ENCODE measurements around the gene CLDN5. TPM values are rescaled to one million over a fixed set of nuclear protein-coding genes. Genes with fewer than 3 reads are reported as not detected.
A peak's percentile ranks its signal among the peaks of the same experiment; 100 is the strongest.

Gene CLDN5, protein sequence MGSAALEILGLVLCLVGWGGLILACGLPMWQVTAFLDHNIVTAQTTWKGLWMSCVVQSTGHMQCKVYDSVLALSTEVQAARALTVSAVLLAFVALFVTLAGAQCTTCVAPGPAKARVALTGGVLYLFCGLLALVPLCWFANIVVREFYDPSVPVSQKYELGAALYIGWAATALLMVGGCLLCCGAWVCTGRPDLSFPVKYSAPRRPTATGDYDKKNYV
- 0.08 TPM for polyA plus RNA-seq (2013, experiment 1 of 2; ENCODE audit: insufficient read length)
- polyA plus RNA-seq (2013, experiment 2 of 2; ENCODE audit: insufficient read length), result not detected

DNA sequence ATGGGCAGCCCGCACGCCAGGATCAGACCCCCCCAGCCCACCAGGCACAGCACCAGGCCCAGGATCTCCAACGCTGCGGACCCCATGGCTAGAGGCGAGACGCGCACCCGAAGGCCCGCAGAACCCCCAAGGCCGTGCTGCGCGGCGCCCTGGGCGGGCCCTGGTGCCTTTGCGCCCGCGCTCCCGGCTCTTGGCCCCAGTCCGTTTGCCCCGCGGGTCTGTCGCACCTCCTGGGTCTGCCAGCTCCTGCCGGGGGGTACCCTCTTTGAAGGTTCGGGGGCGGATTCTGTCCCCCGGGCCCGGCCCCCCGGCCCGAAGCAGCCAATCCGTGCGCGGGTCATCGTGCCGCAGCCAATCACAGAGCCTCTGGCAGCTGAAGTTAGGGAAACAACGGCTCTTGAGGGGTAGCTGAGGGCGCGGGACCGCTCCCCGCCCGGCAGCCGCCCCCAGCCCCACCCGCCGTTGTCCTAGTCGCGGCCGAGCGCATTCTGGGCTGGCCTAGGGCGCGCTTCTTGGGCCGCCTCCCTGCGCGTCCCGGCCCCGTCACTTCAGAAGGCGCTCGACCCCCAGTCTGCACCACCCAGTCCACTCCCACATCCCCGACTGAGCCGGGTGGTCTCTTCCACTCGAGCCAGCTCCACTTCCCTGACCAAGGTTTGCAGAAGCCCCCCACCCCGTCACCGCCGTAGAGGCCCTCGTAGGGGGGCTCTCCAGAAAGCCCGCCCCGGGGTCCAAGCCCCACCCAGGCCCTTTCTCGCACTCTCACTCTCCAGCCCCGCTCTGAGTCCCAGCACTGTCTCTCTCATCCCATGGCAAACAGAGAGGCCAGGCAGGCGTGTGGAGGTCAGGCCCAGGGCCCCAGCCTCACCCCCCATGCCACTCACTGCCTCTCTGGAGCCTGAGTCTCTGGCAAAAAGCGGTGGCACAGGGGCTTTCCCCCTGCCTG lies at the start of gene CLDN5:
TSS of gene CLDN5 (minus strand) at position 241 of the 946 bp plus-strand sequence. CDS start at position 86, 155 bp downstream.
- DNase-seq, result peak; percentile 11

DNA sequence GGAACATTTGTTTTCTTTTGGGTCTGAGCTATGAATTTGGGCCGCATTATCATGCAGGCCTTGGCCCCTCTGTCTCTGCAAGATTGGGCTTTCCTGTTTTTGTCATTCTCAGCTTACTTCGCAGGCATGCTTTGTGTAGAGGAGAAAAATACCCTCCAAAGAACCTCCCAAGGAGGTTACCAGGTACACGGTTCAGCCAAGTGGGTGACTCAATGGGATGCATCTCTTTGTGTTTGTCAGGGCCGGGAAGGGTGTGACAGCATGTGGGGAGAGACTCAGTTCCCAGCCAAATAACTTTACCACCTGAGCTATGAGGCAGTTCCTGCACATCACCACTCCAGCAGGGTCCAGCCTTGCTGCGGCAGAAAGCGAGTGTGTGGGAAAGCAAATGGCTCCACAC lies 47.8 kb upstream of the CLDN5 start:
- no peak for DNase-seq

DNA sequence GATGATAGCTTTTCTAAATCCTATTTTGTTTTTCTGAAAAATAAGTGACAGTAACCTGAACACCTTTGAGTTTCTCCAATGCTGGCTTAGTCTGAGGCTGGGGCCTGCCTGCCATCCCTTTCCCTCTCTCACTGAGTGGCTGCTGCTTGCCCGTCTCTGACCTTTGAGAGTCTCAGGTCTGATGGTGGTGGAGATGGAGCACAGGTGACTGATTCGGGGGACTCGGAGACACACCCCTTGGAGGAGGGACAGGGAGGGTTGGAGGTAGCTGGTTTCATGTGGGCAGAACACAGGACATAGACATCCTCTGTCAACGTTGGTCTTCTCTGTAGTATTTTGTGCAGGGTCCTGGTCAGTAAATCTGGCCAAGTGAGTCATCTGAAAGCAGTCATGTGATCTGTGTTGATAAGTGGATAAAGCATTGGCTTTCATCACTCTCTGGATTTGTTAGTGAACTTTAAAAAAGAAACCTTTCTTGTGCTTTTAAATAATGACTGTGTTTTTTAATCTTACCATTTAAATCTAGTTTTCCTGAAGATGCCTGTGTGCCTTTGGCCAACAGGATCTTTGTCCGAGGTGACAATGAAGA lies 47.1 kb upstream of the CLDN5 start:
- no peak for DNase-seq

DNA sequence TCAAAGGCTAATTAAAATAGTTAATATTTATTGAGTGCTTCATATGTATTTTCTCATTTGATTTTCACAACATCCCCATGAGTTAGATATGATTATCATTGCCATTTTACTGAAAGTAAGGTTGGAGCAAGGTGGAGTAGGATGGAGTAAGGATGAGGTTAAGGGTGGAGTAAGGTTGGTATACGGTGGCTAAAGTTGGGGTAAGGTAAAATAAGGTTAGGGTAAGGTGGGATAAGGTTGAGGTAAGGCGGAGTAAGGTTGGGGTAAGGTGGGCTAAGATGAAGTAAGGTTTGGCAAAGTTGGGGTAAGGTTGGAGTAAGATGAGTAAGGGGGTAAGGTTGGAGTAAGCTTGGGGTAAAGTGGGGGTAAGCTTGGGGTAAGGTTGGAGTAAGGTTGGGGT lies 45.8 kb upstream of the CLDN5 start:
- no peak for DNase-seq

DNA sequence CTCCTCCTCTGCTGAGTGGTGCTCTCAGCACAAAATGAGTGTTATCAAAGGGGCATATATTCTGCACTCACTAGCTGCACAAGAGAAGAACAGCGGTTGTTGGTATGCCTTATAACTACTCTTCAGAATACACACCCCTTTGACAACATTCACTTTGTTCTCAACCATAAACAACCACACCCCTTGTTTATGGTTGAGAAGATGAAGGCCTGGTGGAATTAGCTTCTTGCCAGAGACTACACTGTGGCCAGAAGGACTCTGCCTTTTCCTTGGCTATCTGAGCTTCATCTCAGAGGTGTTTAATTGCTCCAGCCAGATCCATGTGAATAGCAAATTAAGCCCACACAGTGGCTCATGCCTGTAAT lies 45.0 kb upstream of the CLDN5 start:
- DNase-seq, result no peak

DNA sequence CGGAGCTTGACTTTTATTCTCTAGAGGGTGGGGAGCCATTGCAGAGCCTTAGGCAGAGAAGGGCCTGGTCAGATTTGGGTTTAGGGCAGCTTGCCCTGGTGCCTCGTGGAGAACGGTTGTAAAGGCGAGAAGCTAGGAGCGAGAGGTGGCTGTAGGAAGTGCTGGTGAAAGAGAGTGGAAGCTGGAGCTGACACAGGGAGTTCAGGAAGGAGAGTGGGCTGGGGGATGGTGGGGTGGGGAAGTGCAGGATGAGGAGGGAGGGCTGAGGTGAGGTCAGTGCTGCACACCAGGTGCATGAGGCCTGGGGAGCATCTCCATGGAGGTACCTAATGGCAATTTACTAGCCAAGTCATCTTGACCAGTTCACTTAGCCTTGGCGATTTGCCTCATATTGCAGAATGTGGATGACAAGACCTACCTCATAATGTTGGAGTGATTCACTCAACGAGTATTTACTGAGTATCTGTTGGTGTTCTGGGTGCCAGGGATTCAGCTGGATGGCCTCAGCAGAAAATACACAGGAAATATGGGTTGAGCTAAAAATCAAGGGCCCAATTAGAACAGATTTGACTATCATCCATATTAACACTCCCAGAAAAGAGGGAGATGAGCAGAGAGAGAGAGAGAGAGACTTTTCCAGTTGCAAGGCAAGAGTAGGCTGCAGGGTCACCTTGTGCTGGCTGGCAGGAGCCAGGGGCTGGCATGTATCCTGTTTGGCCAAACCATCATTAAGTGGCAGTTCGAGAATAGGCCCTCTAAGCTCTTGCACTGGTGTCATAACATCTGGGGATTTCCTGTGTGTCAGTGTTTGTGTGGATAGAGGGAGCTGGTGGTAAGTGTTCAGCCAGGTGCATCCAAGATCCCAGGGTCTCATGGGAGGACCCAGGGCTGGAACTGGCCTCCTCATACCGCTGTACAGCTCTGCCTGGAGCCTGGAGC lies 44.4 kb upstream of the CLDN5 start:
- peak; percentile 73 for DNase-seq

DNA sequence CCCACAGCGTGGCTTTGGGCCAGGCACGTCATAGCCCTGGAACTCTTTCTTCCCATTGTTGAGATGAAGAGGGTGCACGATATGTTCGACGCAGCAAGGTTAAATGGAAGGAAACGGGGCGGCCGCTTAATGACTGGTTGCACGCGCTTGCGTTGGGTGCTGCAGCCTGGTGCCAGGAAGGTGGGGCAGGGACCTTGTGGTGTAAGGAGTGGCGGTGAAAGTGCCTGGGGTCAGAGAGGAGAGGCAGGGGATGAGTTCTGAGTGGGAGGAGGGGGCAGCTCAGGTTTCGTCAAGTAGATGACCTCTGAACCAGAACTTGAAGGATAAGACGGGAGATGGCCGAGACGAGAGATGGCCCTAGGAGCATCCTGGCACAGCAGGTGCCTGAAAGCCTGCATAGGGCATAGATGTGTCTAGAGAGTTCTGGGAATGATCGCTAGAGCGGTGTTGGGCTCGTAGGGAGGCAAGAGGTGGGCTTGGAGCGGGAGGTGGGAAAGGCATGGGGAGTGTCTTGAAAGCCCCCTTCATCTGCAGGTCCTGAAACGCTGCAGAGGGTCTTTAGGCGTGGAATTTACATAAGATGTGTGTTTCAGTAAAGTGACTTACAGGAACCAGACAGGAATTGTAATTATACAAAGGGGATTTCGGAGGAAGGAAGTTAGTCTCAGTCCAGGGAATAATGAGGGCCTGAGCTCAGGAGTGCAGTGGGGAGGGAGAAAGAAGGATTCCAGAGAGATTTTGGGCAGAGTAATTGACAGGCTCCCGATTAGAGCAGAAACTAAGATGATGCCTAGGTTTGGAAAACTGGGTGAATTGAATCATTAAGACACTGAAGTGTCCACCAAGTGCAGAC lies 43.2 kb upstream of the CLDN5 start:
- no peak for DNase-seq

DNA sequence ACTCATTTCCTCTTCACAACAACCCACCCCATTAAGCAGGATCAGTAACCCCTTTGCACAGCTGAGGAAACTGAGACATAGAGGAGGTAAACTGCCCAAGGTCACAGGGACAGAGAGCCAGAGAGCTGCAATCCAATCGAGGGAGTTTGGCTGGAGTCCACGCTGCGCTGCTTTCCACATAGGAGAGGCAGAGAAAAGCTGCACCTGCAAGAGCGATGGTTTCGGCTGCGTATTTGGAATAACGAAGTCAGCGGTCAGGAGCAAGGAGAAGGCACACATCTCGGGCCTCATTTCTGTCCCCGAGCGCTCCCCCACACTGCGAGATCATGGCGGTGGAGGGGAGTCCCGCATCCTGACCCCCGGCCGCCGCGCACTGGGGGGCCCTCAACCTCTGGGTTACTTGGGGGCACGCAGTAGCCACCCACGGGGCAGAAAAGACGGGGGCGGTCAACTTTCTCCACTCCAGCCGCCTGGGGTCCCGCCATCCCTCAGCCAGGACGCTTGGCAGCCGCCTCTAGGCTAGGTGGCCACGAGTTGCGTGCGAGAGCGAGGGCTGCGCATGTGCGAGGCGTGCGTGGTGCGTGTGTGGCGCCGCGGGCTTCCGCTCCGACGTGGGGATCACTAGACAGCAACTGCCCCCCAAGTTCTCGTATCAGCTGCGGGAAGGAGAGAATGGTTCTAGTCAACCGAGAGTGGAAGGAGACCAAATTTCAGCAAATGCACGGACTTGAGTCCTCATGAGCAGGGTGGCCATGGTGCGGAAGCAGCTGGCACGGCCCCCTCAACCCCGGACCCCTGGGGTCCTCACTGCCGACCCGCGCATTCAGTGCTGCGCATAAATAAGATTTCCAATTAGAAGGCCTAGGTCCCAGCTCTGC lies 42.3 kb upstream of the CLDN5 start:
- DNase-seq, result no peak

DNA sequence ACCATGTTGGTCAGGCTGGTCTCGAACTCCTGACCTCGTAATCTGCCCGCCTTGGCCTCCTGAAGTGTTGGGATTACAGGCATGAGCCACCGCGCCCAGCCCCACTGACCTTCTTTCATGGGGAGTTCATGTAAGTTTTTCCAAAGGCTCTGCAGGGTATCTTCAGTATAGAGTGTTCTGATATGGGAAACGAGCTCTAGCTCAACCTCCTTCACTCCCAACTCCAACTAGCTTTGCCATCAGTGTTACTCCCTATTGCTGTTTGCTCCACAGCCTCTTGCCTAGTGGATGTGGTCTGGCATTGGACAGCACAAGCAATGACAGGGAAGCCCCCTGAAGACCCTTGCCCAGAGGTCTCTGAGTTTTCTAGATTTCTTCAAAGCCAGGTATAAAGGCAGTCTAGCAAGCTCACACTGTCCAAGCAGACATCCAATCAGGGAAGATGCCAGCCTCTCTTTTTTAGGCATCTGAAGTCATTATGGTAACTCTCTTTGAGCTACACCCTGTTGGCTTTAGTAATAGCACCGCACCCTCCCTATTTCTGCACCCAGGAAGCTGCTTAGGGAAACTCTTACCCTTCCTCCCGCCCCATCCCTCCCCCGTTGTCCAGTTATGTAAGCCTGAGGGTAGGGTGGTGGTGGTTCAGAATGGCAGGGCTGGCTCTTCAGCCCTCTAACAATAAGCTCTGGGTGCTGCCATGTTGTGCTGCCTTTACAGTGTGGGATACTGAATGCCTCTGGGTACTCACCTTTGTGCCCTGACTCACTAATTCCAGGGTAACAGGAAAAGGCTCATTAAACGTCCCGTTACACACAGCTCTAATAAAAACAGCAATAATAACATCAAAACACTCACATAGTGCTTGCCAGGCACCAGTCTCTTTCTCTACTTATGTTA lies 41.4 kb upstream of the CLDN5 start:
- no peak for DNase-seq

DNA sequence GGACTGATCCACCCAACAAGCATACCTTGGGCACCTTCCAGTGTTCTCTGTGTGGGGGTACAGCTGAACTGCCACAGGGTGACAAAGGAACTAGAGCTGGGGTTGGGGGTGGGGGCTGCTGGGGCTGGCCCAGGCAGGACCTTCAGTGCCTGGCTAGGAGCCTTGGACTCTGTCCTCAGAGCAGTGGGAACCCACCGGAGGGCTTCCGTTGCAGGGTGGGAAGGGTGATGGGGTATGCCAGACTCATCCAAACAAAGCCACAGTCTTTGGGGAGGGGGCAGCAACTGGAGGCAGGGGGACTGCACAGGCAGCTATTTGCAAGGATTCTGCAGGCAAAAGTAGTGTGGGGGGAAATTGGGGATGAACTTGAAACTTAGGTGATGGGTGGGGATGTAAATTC lies 35.7 kb upstream of the CLDN5 start:
- no peak for DNase-seq

DNA sequence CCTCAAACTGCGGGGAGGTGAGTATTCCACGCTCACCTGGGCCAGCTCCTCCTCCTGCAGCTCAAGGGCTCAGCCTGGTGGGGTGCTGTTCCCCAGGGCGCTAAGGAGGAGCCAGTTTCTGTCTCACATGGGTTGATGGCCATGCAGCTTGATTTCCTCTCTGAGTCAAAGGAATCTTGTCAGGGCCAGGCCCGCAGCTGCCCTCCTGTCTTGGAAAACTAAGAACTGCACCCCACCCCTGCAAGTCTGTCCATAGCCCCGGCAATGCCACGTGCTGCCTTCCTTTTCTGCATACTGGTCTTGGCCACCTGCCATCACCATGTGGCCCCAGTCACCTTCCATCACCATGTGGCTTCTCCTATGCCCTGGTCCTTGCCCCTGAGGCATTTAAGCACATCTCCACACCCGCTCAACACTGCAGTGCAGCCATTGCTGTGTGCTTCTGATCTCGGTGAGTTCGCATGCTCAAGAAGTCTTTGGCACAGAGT lies 35.2 kb upstream of the CLDN5 start:
- no peak for DNase-seq

DNA sequence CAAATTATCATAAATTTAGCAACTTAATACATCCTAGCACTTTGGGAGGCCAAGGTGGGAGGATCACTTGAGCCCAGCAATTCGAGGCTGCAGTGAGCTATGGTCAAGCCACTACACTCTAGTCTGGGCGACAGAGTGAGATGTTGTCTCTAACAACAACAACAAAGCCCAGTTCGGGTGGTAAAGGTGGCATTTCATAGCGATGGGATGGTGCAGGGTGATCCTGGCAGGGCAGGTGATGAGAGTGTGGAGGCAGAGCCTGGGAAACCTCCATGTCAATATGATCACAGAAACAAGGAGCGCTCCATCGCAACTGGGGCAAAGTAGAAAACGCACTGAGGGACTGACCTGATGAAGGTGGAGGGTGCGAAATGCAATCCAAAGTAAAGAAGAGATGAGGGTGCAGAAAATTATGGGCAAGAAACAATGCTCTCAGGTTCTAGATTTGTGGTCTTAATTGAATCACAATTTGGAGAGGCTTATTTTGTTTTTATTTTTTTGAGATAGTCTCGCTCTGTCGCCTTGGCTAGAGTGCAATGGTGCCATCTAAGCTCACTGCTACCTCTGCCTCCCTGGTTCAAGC lies 32.8 kb upstream of the CLDN5 start:
- no peak for DNase-seq

DNA sequence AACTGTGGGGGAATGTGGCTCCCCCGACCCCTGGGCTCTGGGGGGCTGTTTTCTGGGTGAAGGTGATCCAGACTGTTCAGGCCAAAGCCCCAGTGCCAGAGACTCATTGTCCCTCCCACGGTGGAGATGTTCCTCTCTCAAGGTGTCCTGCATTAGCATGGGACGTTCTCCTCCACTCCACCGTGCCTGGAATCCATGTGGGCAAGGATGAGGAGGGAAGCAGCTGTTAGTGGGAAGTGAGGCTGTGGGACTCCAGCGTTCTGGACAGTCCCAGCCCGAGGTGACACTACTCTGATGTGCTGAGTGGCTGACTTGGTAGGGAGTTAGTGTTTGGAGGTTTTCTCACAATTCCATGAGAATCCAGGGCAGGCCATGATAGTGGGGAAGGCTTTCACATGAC lies 31.4 kb upstream of the CLDN5 start:
- DNase-seq, result no peak

DNA sequence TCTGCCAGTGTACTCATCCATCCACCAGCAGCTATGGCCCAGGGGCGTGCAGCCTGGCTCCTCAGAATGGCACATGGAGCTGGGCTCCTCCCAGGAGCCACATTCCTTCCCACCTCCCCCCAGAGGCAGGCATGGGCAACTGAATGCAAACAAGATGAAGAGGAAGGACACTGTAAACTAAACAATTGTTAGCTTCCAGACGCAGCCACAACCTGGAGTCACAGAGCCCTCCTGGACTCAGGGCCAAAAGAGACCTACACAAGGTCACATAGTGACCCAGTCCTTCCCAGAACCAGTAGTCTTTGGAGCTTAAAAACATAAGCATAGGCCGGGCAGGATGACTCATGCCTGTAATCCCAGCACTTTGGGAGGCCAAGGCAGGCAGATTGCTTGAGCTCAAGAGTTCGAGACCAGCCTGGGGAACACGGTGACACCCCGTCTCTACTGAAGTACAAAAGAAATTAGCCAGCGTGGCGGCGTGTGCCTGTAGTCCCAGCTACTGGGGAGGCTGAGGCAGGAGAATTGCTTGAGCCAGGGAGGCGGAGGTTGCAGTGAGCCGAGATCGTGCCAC lies 30.7 kb upstream of the CLDN5 start:
- peak; percentile 31 for DNase-seq

DNA sequence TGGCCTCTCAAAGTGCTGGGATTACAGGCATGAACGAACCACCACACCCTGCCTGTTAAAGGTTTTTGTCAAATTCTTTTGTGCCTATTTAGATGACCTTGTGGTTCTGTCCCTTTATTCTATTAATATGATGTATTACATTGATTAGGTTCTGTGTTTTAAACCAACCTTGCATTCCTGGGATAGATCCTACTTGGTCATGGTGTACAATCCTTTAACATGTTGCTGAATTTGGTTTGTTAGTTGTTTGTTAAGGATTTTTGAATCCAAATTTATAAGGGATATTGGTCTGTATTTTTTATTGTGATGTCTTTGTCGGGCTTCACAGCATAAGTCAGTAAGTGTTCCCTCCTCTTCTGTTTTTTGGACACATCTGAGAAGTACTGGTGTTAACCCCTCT lies 29.0 kb upstream of the CLDN5 start:
- DNase-seq, result no peak

DNA sequence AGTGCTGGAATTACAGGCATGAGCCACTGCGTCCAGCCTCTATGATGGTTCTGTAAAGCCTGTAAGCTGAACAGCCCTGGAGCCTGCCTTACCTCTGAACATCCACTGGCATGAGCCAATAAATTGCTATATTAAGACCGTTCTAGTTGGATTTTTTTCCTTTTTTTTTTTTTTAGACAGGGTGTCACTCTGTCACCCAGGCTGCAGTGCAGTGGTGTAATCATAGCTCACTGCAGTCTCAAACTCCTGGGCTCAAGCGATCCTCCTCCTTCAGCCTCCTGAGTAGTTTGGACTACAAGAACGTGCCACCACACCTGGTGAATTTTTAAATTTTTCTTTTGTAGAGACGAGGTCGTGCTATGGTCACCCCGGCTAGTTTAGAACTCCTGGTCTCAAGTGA lies 26.2 kb upstream of the CLDN5 start:
- DNase-seq, result no peak

DNA sequence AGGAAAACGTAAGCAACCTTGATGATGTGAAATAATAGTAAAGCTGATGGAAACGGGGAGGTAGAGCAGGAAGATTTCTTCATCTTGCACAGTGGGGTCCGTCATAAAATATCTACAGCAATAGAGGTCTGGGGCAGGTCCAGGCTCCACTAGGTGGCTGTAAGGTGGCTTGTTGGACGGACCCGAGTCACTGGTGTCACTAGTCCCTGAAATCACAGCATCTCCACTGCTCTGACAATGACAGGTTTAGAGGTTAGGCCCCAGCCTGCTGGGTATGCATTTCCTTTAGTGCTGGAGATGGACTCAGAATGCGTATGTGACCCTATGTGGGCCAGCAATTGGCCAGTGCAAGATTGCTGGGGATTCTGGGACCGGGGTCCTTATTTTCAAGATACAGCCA lies 25.2 kb upstream of the CLDN5 start:
- DNase-seq, result no peak

DNA sequence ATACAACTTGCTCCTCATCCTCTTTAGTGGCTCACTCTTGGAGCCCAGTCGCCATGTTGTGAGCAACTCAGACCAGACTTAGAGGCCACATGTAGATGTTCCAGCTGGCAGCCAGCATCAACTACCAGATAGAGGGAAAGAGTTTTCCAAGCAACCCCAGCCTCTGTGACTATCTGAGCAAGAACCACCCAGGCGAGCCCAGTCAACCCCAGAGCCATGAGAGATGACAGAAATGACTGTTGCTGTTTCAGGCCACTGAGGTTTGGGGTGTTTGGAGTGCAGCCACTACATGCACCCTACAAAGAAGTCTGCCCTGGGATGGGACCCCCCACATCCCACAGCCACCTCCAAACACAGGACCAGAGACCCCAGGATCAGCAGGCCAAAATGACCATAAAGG lies 24.8 kb upstream of the CLDN5 start:
- no peak for DNase-seq

Data from fibroblast of skin of back (primary cell).